Suprapubic skin (tissue), 4 donors: ENCODE measurements around the gene LMLN. TPM values are rescaled to one million over a fixed set of nuclear protein-coding genes. Genes with fewer than 3 reads are reported as not detected.
A peak's percentile ranks its signal among the peaks of the same experiment; 100 is the strongest.

ENCODE experiments used
- DNase-seq, 2 donors: peaks; one replicate each; pipeline ENCODE4 v3.0.0-alpha.2; 2019; ENCODE audit warnings: low spot score in 2 of 2
- H3K27ac ChIP-seq: fragments of 200-600 bp; sonication (generic); one replicate; pipeline ENCODE4 v1.5.1; 2019
- H3K27me3 ChIP-seq: fragments of 200-600 bp; sonication (generic); one replicate; pipeline ENCODE4 v1.5.1; 2019
- H3K36me3 ChIP-seq: fragments of 200-600 bp; sonication (generic); one replicate; pipeline ENCODE4 v1.5.1; 2019
- H3K4me1 ChIP-seq: fragments of 200-600 bp; sonication (generic); one replicate; pipeline ENCODE4 v1.5.1; 2019
- H3K4me3 ChIP-seq: fragments of 200-600 bp; sonication (generic); one replicate; pipeline ENCODE4 v1.5.1; 2019; ENCODE audit warnings: mild to moderate bottlenecking
- H3K9me3 ChIP-seq: fragments of 200-600 bp; sonication (generic); one replicate; pipeline ENCODE4 v1.5.1; 2019
- CTCF ChIP-seq, 2 donors: fragments of 200-600 bp in 1 of 2; fragments of 450-650 bp in 1 of 2; sonication (generic) in 1 of 2; IDR thresholded peaks; one replicate each; pipeline ENCODE4 v1.5.1; 2016 to 2019; ENCODE audit warnings: antibody characterized with exemption in 2 of 2, mild to moderate bottlenecking in 1 of 2, moderate library complexity in 1 of 2
- EP300 ChIP-seq: sonication (generic); formaldehyde crosslinking; IDR thresholded peaks from one replicate; pipeline ENCODE4 v1.6.1; 2017; ENCODE audit warnings: antibody characterized with exemption
- POLR2A ChIP-seq, 2 donors: fragments of 450-650 bp; IDR thresholded peaks; one replicate each; pipeline ENCODE4 v1.6.1; 2017; ENCODE audit warnings: antibody characterized with exemption in 2 of 2, mild to moderate bottlenecking in 2 of 2, moderate library complexity in 2 of 2
- POLR2AphosphoS5 ChIP-seq, 3 donors: sonication (generic); formaldehyde crosslinking; IDR thresholded peaks; one replicate each; pipeline ENCODE4 v1.6.1; 2017; ENCODE audit warnings: antibody characterized with exemption in 3 of 3
- WGBS: methylation state at CpG from one replicate; pipeline ENCODE4 v1.1.5; 2018; 5-methylcytosine and 5-hydroxymethylcytosine counted together
- total RNA-seq, 4 donors: library from RNA; depleted of rRNA; stranded (reverse); fragments of >200 nt; gene quantifications; one replicate each; pipeline ENCODE4 v1.1.0, GENCODE V29; 2016

The LMLN gene
- total RNA-seq, 4 donors from 2014 or later: 3.4 to 8.2 (median 5.5) TPM

- no peak overlapping the region for H3K4me3 ChIP-seq
- no peak for DNase-seq
- H3K36me3 ChIP-seq: peaks cover 2% of the 10 kb centered on the region
- WGBS: 90% methylated on average over 15 of the region's 15 CpGs
- H3K27ac ChIP-seq: no peak overlapping the region
- TF ChIP-seq POLR2AphosphoS5 (IDR thresholded peaks at IDR 0.05) (no peak), CTCF (IDR thresholded peaks at IDR 0.05) (no peak), POLR2A (IDR thresholded peaks at IDR 0.05) (no peak), EP300 (no peak)
- no peaks in the 10 kb centered on the region for H3K9me3 ChIP-seq
- H3K27me3 ChIP-seq: no peaks in the 10 kb centered on the region
- no peaks in the 10 kb centered on the region for H3K4me1 ChIP-seq
These were observed 23.1 kb upstream of the LMLN start for GRCh38 chr3:197936819-197937384.

GRCh38 chr3:197940745-197941384 is 19.2 kb upstream of the LMLN start:
- no peaks in the 10 kb centered on the region for H3K27me3 ChIP-seq
- no peaks in the 10 kb centered on the region for H3K9me3 ChIP-seq
- no peak overlapping the region for H3K4me3 ChIP-seq
- peaks cover 2% of the 10 kb centered on the region for H3K36me3 ChIP-seq
- no peak for DNase-seq
- H3K27ac ChIP-seq: no peak overlapping the region
- H3K4me1 ChIP-seq: no peaks in the 10 kb centered on the region
- WGBS: 88% methylated on average over 1 of the region's 1 CpG
- TF ChIP-seq POLR2AphosphoS5 (IDR thresholded peaks at IDR 0.05) (no peak), CTCF (IDR thresholded peaks at IDR 0.05) (no peak), EP300 (no peak), POLR2A (IDR thresholded peaks at IDR 0.05) (no peak)

- H3K27ac ChIP-seq: no peak overlapping the region
- 43% methylated on average over 2 of the region's 2 CpGs for WGBS
- peaks cover 2% of the 10 kb centered on the region for H3K36me3 ChIP-seq
- TF ChIP-seq CTCF (IDR thresholded peaks at IDR 0.05) (peak; percentile 5 to 64), EP300 (no peak), POLR2A (IDR thresholded peaks at IDR 0.05) (no peak), POLR2AphosphoS5 (IDR thresholded peaks at IDR 0.05) (no peak)
- H3K9me3 ChIP-seq: no peaks in the 10 kb centered on the region
- DNase-seq: no peak
- H3K4me1 ChIP-seq: no peaks in the 10 kb centered on the region
- H3K27me3 ChIP-seq: no peaks in the 10 kb centered on the region
- no peak overlapping the region for H3K4me3 ChIP-seq
These were observed 17.0 kb upstream of the LMLN start for GRCh38 chr3:197942956-197943556.

GRCh38 chr3:197949191-197949777 is 10.7 kb upstream of the LMLN start:
- TF ChIP-seq CTCF (IDR thresholded peaks at IDR 0.05) (no peak), EP300 (no peak), POLR2A (IDR thresholded peaks at IDR 0.05) (no peak), POLR2AphosphoS5 (IDR thresholded peaks at IDR 0.05) (no peak)
- DNase-seq: no peak

More at GRCh38 chr3:197949191-197949777, 10.7 kb upstream of the LMLN start:
- H3K9me3 ChIP-seq: no peaks in the 10 kb centered on the region
- 21% methylated on average over 17 of the region's 17 CpGs for WGBS
- H3K27ac ChIP-seq: peak overlapping the region; percentile 85
- no peaks in the 10 kb centered on the region for H3K27me3 ChIP-seq
- peaks cover 41% of the 10 kb centered on the region for H3K4me1 ChIP-seq
- H3K4me3 ChIP-seq: peak overlapping the region; percentile 65
- H3K36me3 ChIP-seq: peaks cover 28% of the 10 kb centered on the region
